GM23338 (cell line): Measurements from ENCODE around the gene FOXM1. TPM values are rescaled to one million over a fixed set of nuclear protein-coding genes. Genes with fewer than 3 reads are reported as not detected.
A peak's percentile ranks its signal among the peaks of the same experiment; 100 is the strongest.

Source experiments
- ATAC-seq: fragments of 200-7000 bp; cut with Tn5 transposase; 3 replicates; pipeline ENCODE4 v1.9.1; 2020
- DNase-seq: peaks from one replicate; pipeline ENCODE4 v3.0.0-alpha.2; 2015; ENCODE audit warnings: low spot score
- H2AFZ ChIP-seq: fragments of 200-600 bp; sonication (generic); 2 replicates; pipeline ENCODE4 v1.8.0; 2016; ENCODE audit warnings: antibody characterized with exemption, mild to moderate bottlenecking, moderate library complexity
- H3F3A ChIP-seq: fragments of 200-600 bp; sonication (generic); replicated peaks from 2 replicates; pipeline ENCODE4 v1.8.0; 2017; ENCODE audit warnings: antibody characterized with exemption, mixed run types, low read depth
- H3K27ac ChIP-seq: fragments of 200-600 bp; sonication (generic); 2 replicates; pipeline ENCODE4 v1.6.1; 2016; ENCODE audit warnings: low read depth
- H3K27me3 ChIP-seq: fragments of 200-600 bp; sonication (generic); 2 replicates; pipeline ENCODE4 v1.8.0; 2016; ENCODE audit warnings: mild to moderate bottlenecking, mixed run types, moderate library complexity; ENCODE audit not compliant: insufficient read depth
- H3K36me3 ChIP-seq: fragments of 200-600 bp; sonication (generic); 2 replicates; pipeline ENCODE4 v1.8.0; 2016; ENCODE audit warnings: mild to moderate bottlenecking; ENCODE audit not compliant: insufficient read depth
- H3K4me1 ChIP-seq: fragments of 200-600 bp; sonication (generic); 2 replicates; pipeline ENCODE4 v1.8.0; 2016; ENCODE audit warnings: mild to moderate bottlenecking, moderate library complexity; ENCODE audit not compliant: insufficient read depth
- H3K4me2 ChIP-seq: fragments of 200-600 bp; sonication (generic); 2 replicates; pipeline ENCODE4 v1.7.1; 2017; ENCODE audit warnings: mixed run types
- H3K4me3 ChIP-seq: fragments of 200-600 bp; sonication (generic); 2 replicates; pipeline ENCODE4 v1.6.1; 2016; ENCODE audit warnings: mixed run types
- H3K79me2 ChIP-seq: fragments of 200-600 bp; sonication (generic); replicated peaks from 2 replicates; pipeline ENCODE4 v1.8.0; 2017; ENCODE audit warnings: mild to moderate bottlenecking; ENCODE audit not compliant: insufficient read depth
- H3K9me2 ChIP-seq: fragments of 200-600 bp; sonication (generic); 2 replicates; pipeline ENCODE4 v1.8.0; 2017; ENCODE audit not compliant: insufficient read depth
- H4K20me1 ChIP-seq: fragments of 200-600 bp; sonication (generic); replicated peaks from 2 replicates; pipeline ENCODE4 v1.8.0; 2017; ENCODE audit warnings: mild to moderate bottlenecking; ENCODE audit not compliant: insufficient read depth
- H3K27ac Mint-ChIP-seq: 2 replicates; pipeline ENCODE4 v1.8.0; 2020; ENCODE audit warnings: inconsistent platforms, mild to moderate bottlenecking, moderate library complexity, mixed read lengths
- H3K27me3 Mint-ChIP-seq: 3 replicates; pipeline ENCODE4 v1.8.0; 2022; ENCODE audit warnings: low read depth, mild to moderate bottlenecking, moderate library complexity, mixed read lengths, inconsistent platforms; ENCODE audit not compliant: insufficient read depth, poor library complexity
- H3K36me3 Mint-ChIP-seq: 3 replicates; pipeline ENCODE4 v1.8.0; 2021; ENCODE audit warnings: low read depth, mild to moderate bottlenecking, inconsistent platforms, moderate library complexity, mixed read lengths
- H3K4me1 Mint-ChIP-seq: 3 replicates; pipeline ENCODE4 v1.8.0; 2020; ENCODE audit warnings: mild to moderate bottlenecking, inconsistent platforms, mixed read lengths
- H3K4me3 Mint-ChIP-seq: 3 replicates; pipeline ENCODE4 v1.8.0; 2021; ENCODE audit warnings: moderate library complexity, mild to moderate bottlenecking, inconsistent platforms, mixed read lengths
- H3K9me3 Mint-ChIP-seq: 3 replicates; pipeline ENCODE4 v1.8.0; 2020; ENCODE audit warnings: moderate library complexity, mild to moderate bottlenecking, inconsistent platforms, mixed read lengths
- CTCF ChIP-seq, 2 experiments: fragments of 200-600 bp in 1 of 2; sonication (generic) in 1 of 2; conservative IDR thresholded peaks; 2 replicates each; pipeline versions ENCODE4 v1.5.1 to v1.6.1; 2016 to 2017; ENCODE audit warnings: antibody characterized with exemption in 2 of 2, low read depth in 2 of 2, mild to moderate bottlenecking in 2 of 2, moderate library complexity in 1 of 2
- NANOG ChIP-seq: IDR thresholded peaks from 2 replicates; pipeline ENCODE4 v1.6.1; 2016; ENCODE audit warnings: antibody characterized with exemption, borderline replicate concordance
- POLR2AphosphoS5 ChIP-seq: IDR thresholded peaks from 2 replicates; pipeline ENCODE4 v1.6.1; 2016; ENCODE audit warnings: antibody characterized with exemption, low read depth
- STAT1 ChIP-seq: IDR thresholded peaks from one replicate; pipeline ENCODE4 v1.6.1; 2016; ENCODE audit warnings: antibody characterized with exemption; ENCODE audit not compliant: unreplicated experiment
- ZNF331 ChIP-seq: fragments of 250-450 bp; sonication (Bioruptor Pico); IDR thresholded peaks from 2 replicates; pipeline ENCODE4 v1.5.0; 2020; ENCODE audit warnings: low read depth, mild to moderate bottlenecking, moderate library complexity
- polyA plus RNA-seq: library from polyadenylated mRNA; unstranded; fragments of >200 nt; fragmentation: Nextera tagmentation; extraction: Ambion mirVana; gene quantifications from 2 replicates; pipeline ENCODE4 v1.2.1, GENCODE V29; 2016
- total RNA-seq: library from RNA; depleted of rRNA; stranded (reverse); fragments of >200 nt; shearing (Covaris generic); gene quantifications from 2 replicates; pipeline ENCODE4 v1.2.3, GENCODE V29; 2014
- TF ChIP-seq, protein P1 (sequence below): IDR thresholded peaks from one replicate; pipeline ENCODE4 v1.6.1; 2018; ENCODE audit warnings: antibody characterized with exemption; ENCODE audit not compliant: unreplicated experiment
- TF ChIP-seq, protein P2 (sequence below): IDR thresholded peaks from 2 replicates; pipeline ENCODE4 v1.6.1; 2016; ENCODE audit warnings: antibody characterized with exemption

Gene FOXM1
- total and polyA plus RNA-seq, 2 experiments from 2014 or later, result 31.0 to 98.1 TPM

DNA sequence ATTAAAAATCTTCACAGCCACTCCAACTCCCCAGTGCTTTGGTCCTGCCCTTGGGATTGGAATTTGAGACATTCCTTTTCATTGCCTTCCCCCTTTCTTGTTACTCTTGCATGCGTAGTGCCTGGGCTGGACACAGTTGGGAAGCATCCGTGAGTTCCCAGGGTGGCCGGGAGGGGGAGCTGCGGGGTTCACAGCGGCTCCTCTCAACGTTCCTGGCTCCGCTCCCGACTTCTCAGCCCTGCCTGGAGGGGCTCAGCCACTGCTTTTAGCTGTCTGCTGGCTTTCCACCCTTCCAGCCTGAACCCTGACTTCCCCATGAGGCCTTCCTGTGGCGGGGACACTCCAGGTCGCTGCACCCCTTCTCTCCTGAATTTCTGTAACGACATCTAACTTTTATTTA is 23.3 kb downstream of the FOXM1 start:
- 0 out of 2 replicates have a peak, but pooled peaks cover 5% of the 10 kb centered on the region for H3F3A ChIP-seq
- Mint-ChIP-seq H3K27me3 (peaks cover 20% of the 10 kb centered on the region), H3K9me3 (no peaks in the 10 kb centered on the region), H3K36me3 (peaks cover 8% of the 10 kb centered on the region), H3K27ac (no peak overlapping the region), H3K4me1 (peaks cover 18% of the 10 kb centered on the region), H3K4me3 (no peak overlapping the region)
- ATAC-seq, result peak; percentile 96
- H3K36me3 ChIP-seq, result 0 out of 2 replicates have a peak, but pooled peaks cover 5% of the 10 kb centered on the region
- no peaks in the 10 kb centered on the region for H3K79me2 ChIP-seq
- no peak overlapping the region for H3K4me2 ChIP-seq
- no peaks in the 10 kb centered on the region for H3K27me3 ChIP-seq
- no peaks in the 10 kb centered on the region for H3K9me2 ChIP-seq
- peak overlapping the region; percentile 0; the same call in 1 of the 2 replicates for H3K27ac ChIP-seq
- DNase-seq, result peak; percentile 95
- peaks cover 8% of the 10 kb centered on the region; the same call in 1 of the 2 replicates for H3K4me1 ChIP-seq
- H3K4me3 ChIP-seq, result no peak overlapping the region
- TF ChIP-seq CTCF (conservative IDR thresholded peaks at IDR 0.05; ENCODE audit: low read depth in 2 of 2) (peak; percentile 89 to 91), STAT1 (no peak)
- H2AFZ ChIP-seq, result no peak overlapping the region
- H4K20me1 ChIP-seq, result peaks cover 9% of the 10 kb centered on the region; the same call in 1 of the 2 replicates

DNA sequence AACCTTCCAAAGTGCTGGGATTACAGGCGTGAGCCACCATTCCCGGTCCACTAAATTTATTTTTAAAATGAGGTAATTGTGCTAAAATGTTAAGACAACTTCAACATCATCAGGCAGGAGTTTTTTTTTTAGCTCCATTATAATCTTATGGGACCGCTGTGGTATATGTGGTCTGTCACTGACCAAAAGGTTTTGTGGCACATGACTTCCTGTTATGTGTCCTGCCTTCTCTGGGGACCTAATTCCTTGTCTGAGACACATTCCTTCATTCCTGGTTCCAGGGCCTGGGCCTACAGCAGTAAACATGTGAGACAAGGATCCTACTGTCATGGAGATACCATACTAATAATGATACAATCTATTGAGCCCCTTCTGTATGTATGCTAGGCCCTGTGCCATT is 25.0 kb downstream of the FOXM1 start:
- no peak for ATAC-seq
- TF ChIP-seq, protein P1, sequence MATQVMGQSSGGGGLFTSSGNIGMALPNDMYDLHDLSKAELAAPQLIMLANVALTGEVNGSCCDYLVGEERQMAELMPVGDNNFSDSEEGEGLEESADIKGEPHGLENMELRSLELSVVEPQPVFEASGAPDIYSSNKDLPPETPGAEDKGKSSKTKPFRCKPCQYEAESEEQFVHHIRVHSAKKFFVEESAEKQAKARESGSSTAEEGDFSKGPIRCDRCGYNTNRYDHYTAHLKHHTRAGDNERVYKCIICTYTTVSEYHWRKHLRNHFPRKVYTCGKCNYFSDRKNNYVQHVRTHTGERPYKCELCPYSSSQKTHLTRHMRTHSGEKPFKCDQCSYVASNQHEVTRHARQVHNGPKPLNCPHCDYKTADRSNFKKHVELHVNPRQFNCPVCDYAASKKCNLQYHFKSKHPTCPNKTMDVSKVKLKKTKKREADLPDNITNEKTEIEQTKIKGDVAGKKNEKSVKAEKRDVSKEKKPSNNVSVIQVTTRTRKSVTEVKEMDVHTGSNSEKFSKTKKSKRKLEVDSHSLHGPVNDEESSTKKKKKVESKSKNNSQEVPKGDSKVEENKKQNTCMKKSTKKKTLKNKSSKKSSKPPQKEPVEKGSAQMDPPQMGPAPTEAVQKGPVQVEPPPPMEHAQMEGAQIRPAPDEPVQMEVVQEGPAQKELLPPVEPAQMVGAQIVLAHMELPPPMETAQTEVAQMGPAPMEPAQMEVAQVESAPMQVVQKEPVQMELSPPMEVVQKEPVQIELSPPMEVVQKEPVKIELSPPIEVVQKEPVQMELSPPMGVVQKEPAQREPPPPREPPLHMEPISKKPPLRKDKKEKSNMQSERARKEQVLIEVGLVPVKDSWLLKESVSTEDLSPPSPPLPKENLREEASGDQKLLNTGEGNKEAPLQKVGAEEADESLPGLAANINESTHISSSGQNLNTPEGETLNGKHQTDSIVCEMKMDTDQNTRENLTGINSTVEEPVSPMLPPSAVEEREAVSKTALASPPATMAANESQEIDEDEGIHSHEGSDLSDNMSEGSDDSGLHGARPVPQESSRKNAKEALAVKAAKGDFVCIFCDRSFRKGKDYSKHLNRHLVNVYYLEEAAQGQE, result no peak
- no peak for TF ChIP-seq STAT1
- TF ChIP-seq POLR2AphosphoS5, result no peak
- no peak for TF ChIP-seq NANOG
- TF ChIP-seq, protein P2, sequence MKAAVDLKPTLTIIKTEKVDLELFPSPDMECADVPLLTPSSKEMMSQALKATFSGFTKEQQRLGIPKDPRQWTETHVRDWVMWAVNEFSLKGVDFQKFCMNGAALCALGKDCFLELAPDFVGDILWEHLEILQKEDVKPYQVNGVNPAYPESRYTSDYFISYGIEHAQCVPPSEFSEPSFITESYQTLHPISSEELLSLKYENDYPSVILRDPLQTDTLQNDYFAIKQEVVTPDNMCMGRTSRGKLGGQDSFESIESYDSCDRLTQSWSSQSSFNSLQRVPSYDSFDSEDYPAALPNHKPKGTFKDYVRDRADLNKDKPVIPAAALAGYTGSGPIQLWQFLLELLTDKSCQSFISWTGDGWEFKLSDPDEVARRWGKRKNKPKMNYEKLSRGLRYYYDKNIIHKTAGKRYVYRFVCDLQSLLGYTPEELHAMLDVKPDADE, result no peak
- TF ChIP-seq ZNF331 (CRISPR knock-in tag), result no peak

More for the DNA sequence above, 25.0 kb downstream of the FOXM1 start:
- H3K4me1 Mint-ChIP-seq, result peaks cover 20% of the 10 kb centered on the region
- Histone ChIP-seq H2AFZ (no peak overlapping the region), H3K4me3 (no peak overlapping the region), H3F3A (0 out of 2 replicates have a peak, but pooled peaks cover 2% of the 10 kb centered on the region), H3K27ac (no peak overlapping the region), H3K27me3 (no peaks in the 10 kb centered on the region), H3K4me1 (peaks cover 4% of the 10 kb centered on the region; the same call in 1 of the 2 replicates), H3K79me2 (no peaks in the 10 kb centered on the region), H3K36me3 (no peaks in the 10 kb centered on the region), H3K4me2 (no peak overlapping the region), H3K9me2 (no peaks in the 10 kb centered on the region), H4K20me1 (no peaks in the 10 kb centered on the region)
- H3K9me3 Mint-ChIP-seq, result no peaks in the 10 kb centered on the region
- no peak overlapping the region for H3K27ac Mint-ChIP-seq
- H3K27me3 Mint-ChIP-seq, result peaks cover 17% of the 10 kb centered on the region
- H3K36me3 Mint-ChIP-seq, result no peaks in the 10 kb centered on the region; the same call in 2 of the 3 replicates
- DNase-seq, result no peak
- H3K4me3 Mint-ChIP-seq, result no peak overlapping the region
